ENCODE results near the gene ACAN.

ACAN gene

GRCh38 chr15:88880944-88881740 is 77.9 kb downstream of the ACAN start:
- DNase-seq: no peak

- no peak for DNase-seq
These were observed 78.5 kb downstream of the ACAN start for GRCh38 chr15:88881775-88882174.

GRCh38 chr15:88882785-88883184 is 79.5 kb downstream of the ACAN start:
- DNase-seq: no peak

GRCh38 chr15:88887068-88887580 is 83.9 kb downstream of the ACAN start:
- no peak for DNase-seq

- no peak for DNase-seq
These were observed 85.5 kb downstream of the ACAN start for GRCh38 chr15:88888719-88889118.

GRCh38 chr15:88890495-88890894 is 87.3 kb downstream of the ACAN start:
- DNase-seq: no peak

GRCh38 chr15:88891540-88892254 is 88.5 kb downstream of the ACAN start:
- DNase-seq: no peak

GRCh38 chr15:88894348-88894818 is 91.1 kb downstream of the ACAN start:
- peak; percentile 30 for DNase-seq

GRCh38 chr15:88894819-88895767 is 91.9 kb downstream of the ACAN start, which contains the start of gene HAPLN3:
TSS of gene HAPLN3 (minus strand) at chr15:88895544. CDS start at chr15:88887298, 8,246 bp downstream.
- no peak for DNase-seq

- no peak for DNase-seq
These were observed 93.2 kb downstream of the ACAN start for GRCh38 chr15:88896333-88897033.

- no peak for DNase-seq
These were observed 93.9 kb downstream of the ACAN start for GRCh38 chr15:88897142-88897455.

- no peak for DNase-seq
These were observed 94.4 kb downstream of the ACAN start for GRCh38 chr15:88897456-88898194.

GRCh38 chr15:88898736-88899135 is 95.5 kb downstream of the ACAN start:
- DNase-seq: no peak

- no peak for DNase-seq
These were observed 96.0 kb downstream of the ACAN start for GRCh38 chr15:88899251-88899650.

GRCh38 chr15:88900309-88900981 is 97.2 kb downstream of the ACAN start:
- no peak for DNase-seq

GRCh38 chr15:88900982-88901418 is 97.8 kb downstream of the ACAN start:
- no peak for DNase-seq

GRCh38 chr15:88901508-88902220 is 98.4 kb downstream of the ACAN start:
- DNase-seq: no peak

GRCh38 chr15:88902221-88902835 is 99.1 kb downstream of the ACAN start:
- no peak for DNase-seq

GRCh38 chr15:88902846-88903245 is 99.6 kb downstream of the ACAN start:
- DNase-seq: no peak

- no peak for DNase-seq
These were observed 101.0 kb downstream of the ACAN start for GRCh38 chr15:88904257-88904623.
